GM12878 (cell line): ENCODE results near the gene NEAT1. TPM values are rescaled to one million over a fixed set of nuclear protein-coding genes. Genes with fewer than 3 reads are reported as not detected.

Source experiments
- ATAC-seq: fragments of 200-7000 bp; cut with Tn5 transposase; 3 replicates; pipeline ENCODE4 v1.9.1; 2020; ENCODE audit warnings: mild to moderate bottlenecking, moderate library complexity
- BruUV-seq: library from RNA; stranded (reverse); fragments of 400-500 nt; replicated peaks from 2 replicates; lab custom pipeline; 2021; lab: Mats Ljungman, UMichigan
- CTCF ChIA-PET: fragments of 300-600 bp; sonication (Branson Sonifier 250); formaldehyde crosslinking; extraction: SDS; loops from one replicate; lab custom pipeline; 2021; ENCODE audit warnings: inconsistent platforms; lab: Yijun Ruan, JAX
- POLR2A ChIA-PET: fragments of 350-600 bp; formaldehyde crosslinking; extraction: SDS; loops from one replicate; lab custom pipeline; 2021; ENCODE audit warnings: inconsistent platforms; lab: Charles Lee
- RAD21 ChIA-PET: fragments of 300-600 bp; sonication (Branson Sonifier 250); formaldehyde crosslinking; loops from one replicate; lab custom pipeline; 2023; ENCODE audit warnings: antibody characterized with exemption; ENCODE audit not compliant: unreplicated experiment; lab: Charles Lee
- SMC1A ChIA-PET: fragments of 300-600 bp; sonication (Branson Sonifier 250); formaldehyde crosslinking; loops from one replicate; lab custom pipeline; 2023; ENCODE audit not compliant: unreplicated experiment, uncharacterized antibody; lab: Charles Lee
- DNase-seq: peaks from one replicate; pipeline ENCODE4 v3.0.0-alpha.2; 2011; ENCODE audit warnings: low read depth, low spot score
- FAIRE-seq: peaks from 3 replicates; lab custom pipeline; 2011; peaks lifted over from hg19 to GRCh38; lab: Jason Lieb, UNC
- H2AFZ ChIP-seq: 2 replicates; pipeline ENCODE4 v1.6.0; 2011; ENCODE audit warnings: low read depth, low read length, control low read depth; ENCODE audit not compliant: control insufficient read depth
- H3K27ac ChIP-seq: 2 replicates; pipeline ENCODE4 v1.5.1; 2011; ENCODE audit warnings: control low read depth; ENCODE audit not compliant: control insufficient read depth, insufficient read depth
- H3K27me3 ChIP-seq, 2 experiments: replicated peaks in 1 of 2; 2 replicates each; pipeline versions ENCODE4 v1.6.0 to v1.6.1; 2011; ENCODE audit warnings: low read length in 1 of 2; ENCODE audit not compliant: control insufficient read depth in 2 of 2, insufficient read depth in 2 of 2
- H3K36me3 ChIP-seq, 2 experiments: 2 replicates each; pipeline ENCODE4 v1.5.1; 2011; ENCODE audit warnings: low read length in 1 of 2; ENCODE audit not compliant: control insufficient read depth in 2 of 2, insufficient read depth in 2 of 2
- H3K4me1 ChIP-seq: 2 replicates; pipeline ENCODE4 v1.6.1; 2011; ENCODE audit warnings: mild to moderate bottlenecking, low read length, moderate library complexity, mixed read lengths; ENCODE audit not compliant: control insufficient read depth, insufficient read depth
- H3K4me2 ChIP-seq: 2 replicates; pipeline ENCODE4 v1.6.0; 2011; ENCODE audit warnings: control low read depth; ENCODE audit not compliant: control insufficient read depth, insufficient read depth
- H3K4me3 ChIP-seq: fragments of 200-600 bp; sonication (generic); 2 replicates; pipeline ENCODE4 v1.5.1; 2016
- H3K79me2 ChIP-seq: 2 replicates; pipeline ENCODE4 v1.6.0; 2011; ENCODE audit warnings: low read length; ENCODE audit not compliant: control insufficient read depth, insufficient read depth
- H3K9ac ChIP-seq: 2 replicates; pipeline ENCODE4 v1.8.0; 2011; ENCODE audit warnings: low read length, control low read depth, mixed read lengths; ENCODE audit not compliant: control insufficient read depth, insufficient read depth
- H3K9me3 ChIP-seq: replicated peaks from 3 replicates; pipeline ENCODE4 v1.5.1; 2011; ENCODE audit warnings: mild to moderate bottlenecking, low read length; ENCODE audit not compliant: control insufficient read depth, insufficient read depth
- H4K20me1 ChIP-seq: 2 replicates; pipeline ENCODE4 v1.6.0; 2011; ENCODE audit not compliant: control insufficient read depth, insufficient read depth
- E2F8 ChIP-seq: fragments of 450-650 bp; IDR thresholded peaks from 2 replicates; pipeline ENCODE4 v1.6.1; 2018; ENCODE audit warnings: mild to moderate bottlenecking, low read depth, moderate library complexity; ENCODE audit not compliant: partially characterized antibody
- IKZF1 ChIP-seq: fragments of 450-650 bp; conservative IDR thresholded peaks from 2 replicates; pipeline ENCODE4 v1.6.1; 2017; ENCODE audit warnings: antibody characterized with exemption, mild to moderate bottlenecking
- RAD21 ChIP-seq: IDR thresholded peaks from 2 replicates; pipeline ENCODE4 v1.6.1; 2011; ENCODE audit warnings: mild to moderate bottlenecking, low read depth, low read length, moderate library complexity; ENCODE audit not compliant: insufficient read depth
- RAD51 ChIP-seq: fragments of 450-650 bp; IDR thresholded peaks from 2 replicates; pipeline ENCODE4 v1.6.1; 2016; ENCODE audit warnings: moderate library complexity, mild to moderate bottlenecking, inconsistent platforms
- SMAD5 ChIP-seq: IDR thresholded peaks from 2 replicates; pipeline ENCODE4 v1.6.1; 2016; ENCODE audit warnings: antibody characterized with exemption, low read depth
- SP1 ChIP-seq: IDR thresholded peaks from one replicate; pipeline ENCODE4 v1.6.1; 2011; ENCODE audit warnings: low read depth, low read length
- SPI1 ChIP-seq: IDR thresholded peaks from 2 replicates; pipeline ENCODE4 v1.6.1; 2011; ENCODE audit warnings: low read depth, mild to moderate bottlenecking, low read length, moderate library complexity, borderline replicate concordance; ENCODE audit not compliant: insufficient read depth
- SUZ12 ChIP-seq: fragments of 200-600 bp; sonication (generic); IDR thresholded peaks from one replicate; pipeline ENCODE4 v1.6.1; 2018; ENCODE audit warnings: antibody characterized with exemption, mild to moderate bottlenecking; ENCODE audit not compliant: unreplicated experiment
- TCF7 ChIP-seq: IDR thresholded peaks from 2 replicates; pipeline ENCODE4 v1.6.1; 2014; ENCODE audit warnings: antibody characterized with exemption, borderline replicate concordance
- WRNIP1 ChIP-seq: IDR thresholded peaks from 2 replicates; pipeline ENCODE4 v1.6.1; 2011; ENCODE audit warnings: low read depth, low read length, improper control_type of control experiment, borderline replicate concordance
- ZBTB40 ChIP-seq: fragments of 450-650 bp; IDR thresholded peaks from 2 replicates; pipeline ENCODE4 v1.6.1; 2016; ENCODE audit warnings: mild to moderate bottlenecking, moderate library complexity, borderline replicate concordance
- WGBS: methylation state at CpG from one replicate; pipeline ENCODE4 v1.1.6; 2016; ENCODE audit warnings: low lambda C conversion rate; ENCODE audit not compliant: insufficient replicate concordance, insufficient coverage; ENCODE audit errors: missing lambda C conversion rate; 5-methylcytosine and 5-hydroxymethylcytosine counted together
- in situ Hi-C: fragments of 300-500 bp; cut with MboI; formaldehyde crosslinking; loops from 9 replicates; pipeline ENCODE4 v1.14.3; 2018; ENCODE audit warnings: mixed read lengths
- intact Hi-C: fragments of 100-400 bp; cut with micrococcal nuclease; formaldehyde crosslinking; loops from one replicate; pipeline ENCODE4 v1.14.2; 2022; ENCODE audit not compliant: unreplicated experiment
- polyA plus RNA-seq, 11 experiments: library from polyadenylated mRNA; depleted of rRNA in 4 of 11; unstranded in 6 of 11; stranded (reverse) in 5 of 11; fragments of >200 nt; fragmentation: Nextera tagmentation in 4 of 11; fragmentation: Illumina TruSeq in 1 of 11; extraction: Ambion mirVana in 4 of 11; extraction: Trizol in 1 of 11; gene quantifications; 1 replicate in 1 of 11; 2 replicates in 10 of 11; pipeline versions ENCODE4 v1.2.1 to v1.2.3, GENCODE V29; 2011 to 2016; ENCODE audit warnings: inconsistent platforms in 2 of 11, missing spikeins in 2 of 11, low read depth in 1 of 11
- total RNA-seq, 4 experiments: library from RNA; depleted of rRNA in 3 of 4; stranded (reverse); fragments of >200 nt in 3 of 4; fragmentation: Illumina TruSeq in 1 of 4; extraction: Trizol in 1 of 4; gene quantifications; 2 replicates each; pipeline versions ENCODE4 v1.2.1 to v1.2.3, GENCODE V29; 2013 to 2021
- TF ChIP-seq, protein P1 (sequence below): IDR thresholded peaks from 2 replicates; pipeline ENCODE4 v1.6.1; 2011; ENCODE audit warnings: borderline replicate concordance, low read depth, mild to moderate bottlenecking, moderate library complexity, mixed read lengths, low read length; ENCODE audit not compliant: insufficient read depth; ENCODE audit errors: extremely low read length

Gene NEAT1
- total and polyA plus RNA-seq, 10 of the 15 experiments (the other 5 are each of a cell fraction or from before 2014, with no cell fraction given): 13.6 to 328 (median 69.4) TPM

DNA sequence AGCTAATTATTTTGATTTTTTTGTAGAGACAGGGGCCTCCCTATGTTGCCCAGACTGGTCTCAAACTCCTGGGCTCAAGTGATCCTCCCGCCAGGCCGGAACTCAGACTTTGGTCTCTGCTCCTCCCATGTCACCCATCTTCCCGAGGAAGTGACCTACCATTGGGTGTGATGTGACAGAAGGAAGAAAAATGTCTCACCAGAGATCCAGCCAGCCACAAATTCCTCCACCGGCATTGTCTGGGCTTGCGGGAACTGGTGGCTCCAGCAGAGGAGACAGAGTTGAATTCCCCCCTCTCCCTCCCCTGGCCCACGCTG, 40.9 kb upstream of the NEAT1 start (continued):
- no peak for TF ChIP-seq RAD51
- TF ChIP-seq, protein P1, sequence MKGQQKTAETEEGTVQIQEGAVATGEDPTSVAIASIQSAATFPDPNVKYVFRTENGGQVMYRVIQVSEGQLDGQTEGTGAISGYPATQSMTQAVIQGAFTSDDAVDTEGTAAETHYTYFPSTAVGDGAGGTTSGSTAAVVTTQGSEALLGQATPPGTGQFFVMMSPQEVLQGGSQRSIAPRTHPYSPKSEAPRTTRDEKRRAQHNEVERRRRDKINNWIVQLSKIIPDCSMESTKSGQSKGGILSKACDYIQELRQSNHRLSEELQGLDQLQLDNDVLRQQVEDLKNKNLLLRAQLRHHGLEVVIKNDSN: no peak
- no peak for TF ChIP-seq WRNIP1
- no peak for TF ChIP-seq SMAD5
- peak; percentile 43; the same call in 1 of the 2 replicates for TF ChIP-seq SPI1
- TF ChIP-seq SP1: no peak

GRCh38 chr11:65382033-65382803, 40.4 kb upstream of the NEAT1 start, which contains the start of gene SLC25A45:
TSS of gene SLC25A45 (minus strand) at chr11:65382646. CDS start at chr11:65381951, 695 bp downstream.
- ChIA-PET SMC1A (interaction anchor here (1.3 to 4.1 kb wide), 4 partner anchors 34 to 87 kb away, joined by 7 to 20 read pairs (median 9); no protein-coding TSS in a partner anchor), RAD21 (interaction anchor here (0.6 to 3.4 kb wide), 11 partner anchors 15 to 128 kb away, joined by 3 to 23 read pairs (median 3); partner anchors contain the start of gene NEAT1), CTCF (interaction anchor here (0.6 to 3.1 kb wide), 14 partner anchors 20 to 191 kb away, joined by 3 to 16 read pairs (median 4); partner anchors contain the start of gene MALAT1), POLR2A (interaction anchor here (0.5 to 1.7 kb wide), 16 partner anchors 9 to 445 kb away, joined by 3 to 10 read pairs (median 4); no protein-coding TSS in a partner anchor)
- FAIRE-seq: peak; percentile 98
- Histone ChIP-seq H4K20me1 (no peaks in the 10 kb centered on the region), H3K4me3 (peak within 1 kb of the TSS; percentile 90), H3K79me2 (peaks cover 24% of the 10 kb centered on the region), H3K9ac (peak within 1 kb of the TSS; percentile 98), H2AFZ (peak within 1 kb of the TSS; percentile 67), H3K9me3 (no peaks in the 10 kb centered on the region), H3K36me3 (peaks cover 0 to 3% of the 10 kb centered on the region in 2 experiments; a peak in 2 of 4 replicates), H3K27me3 (no peaks in the 10 kb centered on the region), H3K4me2 (peak within 1 kb of the TSS; percentile 99), H3K27ac (peak within 1 kb of the TSS; percentile 99), H3K4me1 (peaks cover 58% of the 10 kb centered on the region)
- ATAC-seq: peak; percentile 86
- in situ Hi-C loops: no loop called here
- intact Hi-C loops: loop anchor here (2.0 to 5.0 kb wide), 2 partner anchors 35 to 115 kb away; partner anchors contain the start of gene MALAT1
- TSS peak; percentile 86 for BruUV-seq
- peak; percentile 84 for DNase-seq
- WGBS: under 1% methylated on average over 27 of the region's 27 CpGs
- TF ChIP-seq E2F8 (no peak), SMAD5 (no peak; the same call in 1 of the 2 replicates), IKZF1 (peak; percentile 86), TCF7 (no peak), SUZ12 (no peak), RAD21 (peak; percentile 74), ZBTB40 (peak; percentile 24; the same call in 1 of the 2 replicates)
